H9 (cell line): Measurements from ENCODE around the gene SCUBE1. TPM values are rescaled to one million over a fixed set of nuclear protein-coding genes. Genes with fewer than 3 reads are reported as not detected.

Experiments
- DNase-seq: peaks from one replicate; pipeline ENCODE4 v3.0.0-alpha.2; 2017
- H2AFZ ChIP-seq: one replicate; pipeline ENCODE4 v1.6.1; 2013; ENCODE audit warnings: mild to moderate bottlenecking, low read length, control low read depth, moderate library complexity
- H2AK5ac ChIP-seq: 2 replicates; pipeline ENCODE4 v1.6.1; 2013; ENCODE audit warnings: low read length, control low read depth, mixed read lengths; ENCODE audit not compliant: insufficient read length
- H2BK120ac ChIP-seq: one replicate; pipeline ENCODE4 v1.6.1; 2013; ENCODE audit warnings: low read depth, mild to moderate bottlenecking, low read length, control low read depth, inconsistent platforms; ENCODE audit not compliant: poor library complexity, severe bottlenecking
- H2BK12ac ChIP-seq: 2 replicates; pipeline ENCODE4 v1.6.1; 2013; ENCODE audit warnings: low read length, control low read depth, mixed read lengths, low read depth; ENCODE audit not compliant: insufficient read length
- H2BK15ac ChIP-seq: 2 replicates; pipeline ENCODE4 v1.6.1; 2013; ENCODE audit warnings: low read depth, low read length, control low read depth
- H2BK20ac ChIP-seq: one replicate; pipeline ENCODE4 v1.6.1; 2013; ENCODE audit warnings: low read depth, mild to moderate bottlenecking, low read length, control low read depth, inconsistent platforms; ENCODE audit not compliant: poor library complexity, severe bottlenecking
- H2BK5ac ChIP-seq: 2 replicates; pipeline ENCODE4 v1.6.1; 2013; ENCODE audit warnings: low read length, control low read depth, mixed read lengths; ENCODE audit not compliant: insufficient read length
- H3K14ac ChIP-seq: 2 replicates; pipeline ENCODE4 v1.6.1; 2013; ENCODE audit warnings: low read length, control low read depth; ENCODE audit not compliant: insufficient read depth
- H3K18ac ChIP-seq: 2 replicates; pipeline ENCODE4 v1.6.1; 2013; ENCODE audit warnings: low read depth, mild to moderate bottlenecking, mixed read lengths, low read length, control low read depth; ENCODE audit not compliant: insufficient read length
- H3K23ac ChIP-seq: 2 replicates; pipeline ENCODE4 v1.6.1; 2013; ENCODE audit warnings: low read length, control low read depth, mixed read lengths, low read depth; ENCODE audit not compliant: insufficient read length
- H3K23me2 ChIP-seq: 2 replicates; pipeline ENCODE4 v1.6.1; 2013; ENCODE audit warnings: low read depth, mild to moderate bottlenecking, mixed read lengths, low read length, control low read depth; ENCODE audit not compliant: insufficient read length, poor library complexity, severe bottlenecking
- H3K27ac ChIP-seq: 2 replicates; pipeline ENCODE4 v1.5.1; 2013; ENCODE audit warnings: low read length, control low read depth, mixed read lengths, low read depth; ENCODE audit not compliant: insufficient read length
- H3K27me3 ChIP-seq: 2 replicates; pipeline ENCODE4 v1.6.1; 2013; ENCODE audit warnings: low read length, control low read depth, inconsistent platforms; ENCODE audit not compliant: insufficient read depth
- H3K4ac ChIP-seq: 2 replicates; pipeline ENCODE4 v1.6.1; 2013; ENCODE audit warnings: low read depth, mild to moderate bottlenecking, control low read depth, inconsistent platforms, low read length, moderate library complexity
- H3K4me1 ChIP-seq: 2 replicates; pipeline ENCODE4 v1.6.1; 2013; ENCODE audit warnings: low read length, control low read depth, inconsistent platforms; ENCODE audit not compliant: insufficient read depth
- H3K4me2 ChIP-seq: 2 replicates; pipeline ENCODE4 v1.6.1; 2013; ENCODE audit warnings: low read length, control low read depth, mixed read lengths; ENCODE audit not compliant: insufficient read length, insufficient read depth
- H3K56ac ChIP-seq: 2 replicates; pipeline ENCODE4 v1.6.1; 2013; ENCODE audit warnings: low read depth, mild to moderate bottlenecking, mixed read lengths, low read length, control low read depth; ENCODE audit not compliant: insufficient read length
- H3K79me1 ChIP-seq: 2 replicates; pipeline ENCODE4 v1.6.1; 2013; ENCODE audit warnings: low read depth, mild to moderate bottlenecking, moderate library complexity, low read length, control low read depth, inconsistent platforms; ENCODE audit not compliant: insufficient read depth, poor library complexity, severe bottlenecking
- H3K79me2 ChIP-seq: 2 replicates; pipeline ENCODE4 v1.6.1; 2013; ENCODE audit warnings: low read length, control low read depth, inconsistent platforms; ENCODE audit not compliant: insufficient read depth
- H3K9ac ChIP-seq: 2 replicates; pipeline ENCODE4 v1.6.1; 2013; ENCODE audit warnings: low read length, control low read depth, mixed read lengths; ENCODE audit not compliant: insufficient read length; ENCODE audit errors: extremely low read depth
- H3K9me3 ChIP-seq: one replicate; pipeline ENCODE4 v1.6.1; 2013; ENCODE audit warnings: low read depth, low read length, inconsistent platforms; ENCODE audit not compliant: control insufficient read depth
- H3T11ph ChIP-seq: one replicate; pipeline ENCODE4 v1.6.1; 2013; ENCODE audit warnings: mild to moderate bottlenecking, low read length, control low read depth, inconsistent platforms
- H4K20me1 ChIP-seq: one replicate; pipeline ENCODE4 v1.6.1; 2013; ENCODE audit not compliant: control insufficient read depth, insufficient read length, insufficient read depth
- H4K5ac ChIP-seq: 2 replicates; pipeline ENCODE4 v1.6.1; 2013; ENCODE audit warnings: low read depth, mild to moderate bottlenecking, mixed read lengths, low read length, control low read depth; ENCODE audit not compliant: insufficient read length
- H4K8ac ChIP-seq: replicated peaks from 2 replicates; pipeline ENCODE4 v1.6.1; 2013; ENCODE audit warnings: low read length, control low read depth, mixed read lengths, low read depth; ENCODE audit not compliant: insufficient read length
- H4K91ac ChIP-seq: 2 replicates; pipeline ENCODE4 v1.6.1; 2013; ENCODE audit warnings: low read depth, mild to moderate bottlenecking, moderate library complexity, mixed read lengths, low read length, control low read depth; ENCODE audit not compliant: insufficient read length
- H3K27ac Mint-ChIP-seq, 3 experiments: 2 replicates in 2 of 3; 3 replicates in 1 of 3; pipeline ENCODE4 v1.8.0; 2020 to 2021; ENCODE audit warnings: mixed read lengths in 3 of 3, mild to moderate bottlenecking in 1 of 3, moderate library complexity in 1 of 3
- H3K27me3 Mint-ChIP-seq: 2 replicates; pipeline ENCODE4 v1.8.0; 2021; ENCODE audit warnings: low read depth, mild to moderate bottlenecking, moderate library complexity, mixed read lengths
- H3K36me3 Mint-ChIP-seq, 3 experiments: 2 replicates in 2 of 3; 3 replicates in 1 of 3; pipeline ENCODE4 v1.8.0; 2020 to 2021; ENCODE audit warnings: low read depth in 3 of 3, mixed read lengths in 3 of 3; ENCODE audit not compliant: insufficient read depth in 1 of 3
- H3K4me1 Mint-ChIP-seq, 2 experiments: 2 replicates each; pipeline ENCODE4 v1.8.0; 2020; ENCODE audit warnings: mixed read lengths in 2 of 2
- H3K4me3 Mint-ChIP-seq, 2 experiments: 2 replicates in 1 of 2; 3 replicates in 1 of 2; pipeline ENCODE4 v1.8.0; 2020 to 2021; ENCODE audit warnings: mild to moderate bottlenecking in 2 of 2, mixed read lengths in 2 of 2, moderate library complexity in 1 of 2
- H3K9me3 Mint-ChIP-seq, 2 experiments: 2 replicates in 1 of 2; 3 replicates in 1 of 2; pipeline ENCODE4 v1.8.0; 2020; ENCODE audit warnings: mild to moderate bottlenecking in 2 of 2, mixed read lengths in 2 of 2, moderate library complexity in 1 of 2
- CTCF ChIP-seq: fragments of 200-600 bp; sonication (generic); conservative IDR thresholded peaks from 3 replicates; pipeline ENCODE4 v1.8.0; 2021; ENCODE audit warnings: antibody characterized with exemption, mild to moderate bottlenecking
- WGBS: extraction: QIAGEN DNeasy Blood & Tissue Kit; methylation state at CpG from one replicate; pipeline ENCODE4 v1.1.7; 2013; ENCODE audit warnings: missing lambda C conversion rate, low lambda C conversion rate, mixed read lengths; ENCODE audit not compliant: insufficient read length; ENCODE audit errors: extremely low coverage; 5-methylcytosine and 5-hydroxymethylcytosine counted together
- total RNA-seq: library from RNA; stranded (reverse); gene quantifications from 2 replicates; pipeline ENCODE4 v1.2.1, GENCODE V29; 2021

The SCUBE1 gene
- total RNA-seq, 1 experiment from 2014 or later = 1.2 TPM

- Histone ChIP-seq H3T11ph (no peak overlapping the region), H3K27ac (no peak overlapping the region), H3K4me2 (no peak overlapping the region), H2BK12ac (no peak overlapping the region), H4K20me1 (no peaks in the 10 kb centered on the region), H2BK120ac (no peak overlapping the region), H3K79me2 (no peaks in the 10 kb centered on the region), H3K27me3 (no peaks in the 10 kb centered on the region; the same call in 1 of the 2 replicates), H2AK5ac (no peak overlapping the region), H4K8ac (no peak overlapping the region), H3K4ac (no peak overlapping the region), H4K5ac (no peak overlapping the region), H2BK20ac (no peak overlapping the region), H4K91ac (no peak overlapping the region), H3K18ac (no peak overlapping the region), H3K4me1 (no peaks in the 10 kb centered on the region; the same call in 1 of the 2 replicates), H3K9me3 (no peaks in the 10 kb centered on the region), H2BK15ac (no peak overlapping the region), H2AFZ (no peak overlapping the region), H2BK5ac (no peak overlapping the region), H3K9ac (no peak overlapping the region), H3K23me2 (peaks cover under 1% of the 10 kb centered on the region), H3K79me1 (no peaks in the 10 kb centered on the region), H3K56ac (no peak overlapping the region), H3K23ac (no peak overlapping the region), H3K14ac (no peak overlapping the region)
- no peaks in the 10 kb centered on the region for H3K9me3 Mint-ChIP-seq
- no CpG with 5 or more reads among the region's 8 CpGs for WGBS
- H3K4me3 Mint-ChIP-seq = no peak overlapping the region
- H3K4me1 Mint-ChIP-seq = peaks cover 3 to 19% of the 10 kb centered on the region in 2 experiments
- H3K27me3 Mint-ChIP-seq = peaks cover 22% of the 10 kb centered on the region
- no peak for TF ChIP-seq CTCF
- DNase-seq = no peak
- no peak overlapping the region for H3K27ac Mint-ChIP-seq
- no peaks in the 10 kb centered on the region for H3K36me3 Mint-ChIP-seq
Measured at GRCh38 chr22:43147821-43148220, 195.4 kb downstream of the SCUBE1 start.

Other genes with a start within 250 kb of the SCUBE1 start
- gene BIK, start 232.6 kb downstream of the SCUBE1 start, total RNA-seq = 6.8 and 8.3 TPM in 2 replicates
- 20.3 and 21.5 TPM in 2 replicates for gene MCAT, start 200.0 kb downstream of the SCUBE1 start, total RNA-seq
- 12.1 and 14.8 TPM in 2 replicates for gene TSPO, start 191.8 kb downstream of the SCUBE1 start, total RNA-seq
- gene TTLL12, start 156.2 kb downstream of the SCUBE1 start, total RNA-seq = 89.6 and 90.2 TPM in 2 replicates
- gene MPPED1, start 68.6 kb upstream of the SCUBE1 start, total RNA-seq = 0.18 and 0.28 TPM in 2 replicates